ENCODE data around the gene FAHD2A.
"Not testable (repeated sequence)": the region's sequence is repeated elsewhere in the genome, so short reads cannot be mapped to it uniquely, and the experiment has no call there.

DNA sequence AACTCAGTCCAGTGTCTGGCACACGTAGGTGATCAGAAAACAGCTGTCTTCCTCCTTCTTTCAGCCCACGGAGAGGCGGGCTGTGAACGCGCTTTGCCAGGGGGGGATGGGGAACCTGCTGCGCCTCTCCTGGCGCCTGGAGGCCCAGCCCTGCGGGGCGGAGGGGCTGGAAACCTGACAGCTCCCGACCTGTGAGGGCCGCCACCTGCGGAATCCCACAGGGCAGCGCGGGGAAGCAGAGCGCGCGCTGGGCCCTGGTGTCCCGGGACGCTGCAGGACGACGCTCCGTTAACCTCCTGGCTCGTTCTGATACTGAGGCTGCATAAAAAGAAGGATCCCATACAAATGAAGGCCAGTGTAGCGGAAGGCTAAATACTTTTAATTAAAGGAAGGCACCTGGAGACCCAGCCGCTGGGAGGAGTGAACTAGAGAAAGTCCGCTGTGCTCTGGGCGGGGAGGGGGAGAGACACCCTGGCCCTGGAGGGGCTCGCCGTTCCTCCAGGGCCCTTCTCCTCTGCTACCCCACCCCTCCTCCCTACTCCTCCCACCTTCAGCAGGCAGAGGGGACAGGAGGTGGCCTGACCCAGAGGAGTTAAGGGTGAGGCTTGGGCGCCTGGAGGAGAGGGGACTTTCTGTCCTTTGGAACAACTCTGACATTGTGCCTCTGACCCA, 24.8 kb downstream of the FAHD2A start:
- TF ChIP-seq, protein P1, sequence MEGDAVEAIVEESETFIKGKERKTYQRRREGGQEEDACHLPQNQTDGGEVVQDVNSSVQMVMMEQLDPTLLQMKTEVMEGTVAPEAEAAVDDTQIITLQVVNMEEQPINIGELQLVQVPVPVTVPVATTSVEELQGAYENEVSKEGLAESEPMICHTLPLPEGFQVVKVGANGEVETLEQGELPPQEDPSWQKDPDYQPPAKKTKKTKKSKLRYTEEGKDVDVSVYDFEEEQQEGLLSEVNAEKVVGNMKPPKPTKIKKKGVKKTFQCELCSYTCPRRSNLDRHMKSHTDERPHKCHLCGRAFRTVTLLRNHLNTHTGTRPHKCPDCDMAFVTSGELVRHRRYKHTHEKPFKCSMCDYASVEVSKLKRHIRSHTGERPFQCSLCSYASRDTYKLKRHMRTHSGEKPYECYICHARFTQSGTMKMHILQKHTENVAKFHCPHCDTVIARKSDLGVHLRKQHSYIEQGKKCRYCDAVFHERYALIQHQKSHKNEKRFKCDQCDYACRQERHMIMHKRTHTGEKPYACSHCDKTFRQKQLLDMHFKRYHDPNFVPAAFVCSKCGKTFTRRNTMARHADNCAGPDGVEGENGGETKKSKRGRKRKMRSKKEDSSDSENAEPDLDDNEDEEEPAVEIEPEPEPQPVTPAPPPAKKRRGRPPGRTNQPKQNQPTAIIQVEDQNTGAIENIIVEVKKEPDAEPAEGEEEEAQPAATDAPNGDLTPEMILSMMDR (IDR thresholded peaks at IDR 0.05; ENCODE audit: borderline replicate concordance, extremely low read depth, low read length, poor library complexity, severe bottlenecking): not testable (repeated sequence)
- not testable (repeated sequence) for TF ChIP-seq EZH2 (IDR thresholded peaks at IDR 0.05; ENCODE audit: borderline replicate concordance, low read depth, low read length, severe bottlenecking)

Data from DND-41 (cell line).